GM12878 (cell line): ENCODE results near the gene SUPT4H1. TPM values are rescaled to one million over a fixed set of nuclear protein-coding genes. Genes with fewer than 3 reads are reported as not detected.
A peak's percentile ranks its signal among the peaks of the same experiment; 100 is the strongest.

Experiments
- BMI1 ChIP-seq: fragments of 450-650 bp; IDR thresholded peaks from 2 replicates; pipeline ENCODE4 v1.6.1; 2016; ENCODE audit warnings: mild to moderate bottlenecking, moderate library complexity, borderline replicate concordance
- BRCA1 ChIP-seq: IDR thresholded peaks from 2 replicates; pipeline ENCODE4 v1.6.1; 2011; ENCODE audit warnings: low read depth, low read length, improper control_type of control experiment
- CREM ChIP-seq: IDR thresholded peaks from 2 replicates; pipeline ENCODE4 v1.6.1; 2014; ENCODE audit warnings: antibody characterized with exemption, low read depth
- E2F8 ChIP-seq: fragments of 450-650 bp; IDR thresholded peaks from 2 replicates; pipeline ENCODE4 v1.6.1; 2018; ENCODE audit warnings: mild to moderate bottlenecking, low read depth, moderate library complexity; ENCODE audit not compliant: partially characterized antibody
- HDAC2 ChIP-seq: fragments of 200-600 bp; sonication (generic); IDR thresholded peaks from 2 replicates; pipeline ENCODE4 v1.6.1; 2017
- MEF2A ChIP-seq: IDR thresholded peaks from 2 replicates; pipeline ENCODE4 v1.6.1; 2011; ENCODE audit warnings: low read depth, mild to moderate bottlenecking, low read length, moderate library complexity; ENCODE audit not compliant: insufficient read depth
- NKRF ChIP-seq: fragments of 450-650 bp; conservative IDR thresholded peaks from 2 replicates; pipeline ENCODE4 v1.6.1; 2017; ENCODE audit warnings: mild to moderate bottlenecking, moderate library complexity
- SIX5 ChIP-seq: IDR thresholded peaks from 2 replicates; pipeline ENCODE4 v1.6.1; 2011; ENCODE audit warnings: mild to moderate bottlenecking, low read depth, low read length, moderate library complexity; ENCODE audit not compliant: severe bottlenecking
- SMAD1 ChIP-seq: fragments of 450-650 bp; IDR thresholded peaks from 2 replicates; pipeline ENCODE4 v1.6.1; 2018; ENCODE audit warnings: mild to moderate bottlenecking, low read depth; ENCODE audit not compliant: partially characterized antibody
- SP1 ChIP-seq: IDR thresholded peaks from one replicate; pipeline ENCODE4 v1.6.1; 2011; ENCODE audit warnings: low read depth, low read length
- SREBF1 ChIP-seq: IDR thresholded peaks from 2 replicates; pipeline ENCODE4 v1.6.1; 2012; ENCODE audit warnings: mild to moderate bottlenecking, low read length
- STAT3 ChIP-seq: IDR thresholded peaks from 2 replicates; pipeline ENCODE4 v1.6.1; 2011; ENCODE audit warnings: low read depth, low read length, improper control_type of control experiment
- SUPT20H ChIP-seq: IDR thresholded peaks from 2 replicates; pipeline ENCODE4 v1.6.1; 2011; ENCODE audit warnings: low read depth, mild to moderate bottlenecking, low read length, moderate library complexity, borderline replicate concordance; ENCODE audit not compliant: control insufficient read depth
- ZBTB40 ChIP-seq: fragments of 450-650 bp; IDR thresholded peaks from 2 replicates; pipeline ENCODE4 v1.6.1; 2016; ENCODE audit warnings: mild to moderate bottlenecking, moderate library complexity, borderline replicate concordance
- ZNF687 ChIP-seq: fragments of 450-650 bp; IDR thresholded peaks from 2 replicates; pipeline ENCODE4 v1.6.1; 2017; ENCODE audit warnings: mild to moderate bottlenecking, moderate library complexity
- ZSCAN29 ChIP-seq: fragments of 450-650 bp; IDR thresholded peaks from 2 replicates; pipeline ENCODE4 v1.6.1; 2017; ENCODE audit warnings: mild to moderate bottlenecking, moderate library complexity
- polyA plus RNA-seq, 11 experiments: library from polyadenylated mRNA; depleted of rRNA in 4 of 11; unstranded in 6 of 11; stranded (reverse) in 5 of 11; fragments of >200 nt; fragmentation: Nextera tagmentation in 4 of 11; fragmentation: Illumina TruSeq in 1 of 11; extraction: Ambion mirVana in 4 of 11; extraction: Trizol in 1 of 11; gene quantifications; 1 replicate in 1 of 11; 2 replicates in 10 of 11; pipeline versions ENCODE4 v1.2.1 to v1.2.3, GENCODE V29; 2011 to 2016; ENCODE audit warnings: inconsistent platforms in 2 of 11, missing spikeins in 2 of 11, low read depth in 1 of 11
- total RNA-seq, 4 experiments: library from RNA; depleted of rRNA in 3 of 4; stranded (reverse); fragments of >200 nt in 3 of 4; fragmentation: Illumina TruSeq in 1 of 4; extraction: Trizol in 1 of 4; gene quantifications; 2 replicates each; pipeline versions ENCODE4 v1.2.1 to v1.2.3, GENCODE V29; 2013 to 2021

The SUPT4H1 gene
- total and polyA plus RNA-seq, 10 of the 15 experiments (the other 5 are each of a cell fraction or from before 2014, with no cell fraction given) = 83.8 to 293 (median 128) TPM

GRCh38 chr17:58338841-58339754 lies 12.9 kb downstream of the SUPT4H1 start (continued):
- peak; percentile 55; the same call in 1 of the 2 replicates for TF ChIP-seq NKRF
- peak; percentile 35; the same call in 1 of the 2 replicates for TF ChIP-seq BMI1
- TF ChIP-seq STAT3 = no peak
- TF ChIP-seq SUPT20H = no peak
- no peak for TF ChIP-seq SREBF1
- peak; percentile 46; the same call in 1 of the 2 replicates for TF ChIP-seq CREM
- no peak for TF ChIP-seq E2F8
- peak; percentile 58 for TF ChIP-seq SP1
- no peak for TF ChIP-seq SIX5
- TF ChIP-seq ZNF687 = peak; percentile 87
- TF ChIP-seq HDAC2 = no peak
- TF ChIP-seq SMAD1 = peak; percentile 97
- no peak for TF ChIP-seq ZSCAN29
- 0 out of 2 replicates have a peak, but pooled peaks have one; percentile 22 for TF ChIP-seq BRCA1
- TF ChIP-seq ZBTB40 = no peak; the same call in 1 of the 2 replicates
- no peak for TF ChIP-seq MEF2A
